ENCODE measurements around the gene ST3GAL3. TPM values are rescaled to one million over a fixed set of nuclear protein-coding genes. Genes with fewer than 3 reads are reported as not detected.
A peak's percentile ranks its signal among the peaks of the same experiment; 100 is the strongest.

ST3GAL3 gene
- total RNA-seq, 2 donors from 2014 or later, result 26.3 to 36.0 TPM

- H3K4me3 ChIP-seq, result peak overlapping the region; percentile 89
- DNase-seq (ENCODE audit: low spot score) (no peak), ATAC-seq (ENCODE audit: insufficient number of reproducible peaks, low FRiP score, low read depth) (no peak)
- peaks cover 7% of the 10 kb centered on the region for H3K36me3 ChIP-seq
- no peak overlapping the region for H3K27ac ChIP-seq
- H3K9me3 ChIP-seq, result no peaks in the 10 kb centered on the region
- H3K4me1 ChIP-seq (ENCODE audit: control insufficient read depth in 1 of 2, low read depth in 2 of 2), result peaks cover 21 to 39% of the 10 kb centered on the region in 2 donors
- no peaks in the 10 kb centered on the region for H3K27me3 ChIP-seq (replicated peaks; ENCODE audit: insufficient read depth)
- TF ChIP-seq CTCF (IDR thresholded peaks at IDR 0.05), result no peak
Measured at GRCh38 chr1:43947874-43948437, 240.6 kb downstream of the ST3GAL3 start.

- no peak overlapping the region for H3K4me3 ChIP-seq
Measured at GRCh38 chr1:43949678-43950077, 242.3 kb downstream of the ST3GAL3 start.

GRCh38 chr1:43951021-43951985 lies 244.0 kb downstream of the ST3GAL3 start:
- ATAC-seq (ENCODE audit: insufficient number of reproducible peaks, low FRiP score, low read depth), result no peak
- H3K9me3 ChIP-seq, result no peaks in the 10 kb centered on the region
- no peak for TF ChIP-seq CTCF (IDR thresholded peaks at IDR 0.05)
- no peaks in the 10 kb centered on the region for H3K27me3 ChIP-seq (replicated peaks; ENCODE audit: insufficient read depth)
- H3K27ac ChIP-seq, result no peak overlapping the region
- peaks cover 16 to 19% of the 10 kb centered on the region in 2 donors for H3K4me1 ChIP-seq (ENCODE audit: control insufficient read depth in 1 of 2, low read depth in 2 of 2)
- no peak for DNase-seq (ENCODE audit: low spot score)
- H3K36me3 ChIP-seq, result peaks cover 7% of the 10 kb centered on the region
- H3K4me3 ChIP-seq, result no peak overlapping the region

More at GRCh38 chr1:43949678-43950077, 242.3 kb downstream of the ST3GAL3 start:
- DNase-seq (ENCODE audit: low spot score) (no peak), ATAC-seq (ENCODE audit: insufficient number of reproducible peaks, low FRiP score, low read depth) (no peak)
- H3K36me3 ChIP-seq, result peaks cover 7% of the 10 kb centered on the region
- H3K9me3 ChIP-seq, result no peaks in the 10 kb centered on the region
- no peak for TF ChIP-seq CTCF (IDR thresholded peaks at IDR 0.05)
- H3K4me1 ChIP-seq (ENCODE audit: control insufficient read depth in 1 of 2, low read depth in 2 of 2), result peaks cover 21 to 35% of the 10 kb centered on the region in 2 donors
- no peaks in the 10 kb centered on the region for H3K27me3 ChIP-seq (replicated peaks; ENCODE audit: insufficient read depth)
- no peak overlapping the region for H3K27ac ChIP-seq

GRCh38 chr1:43952731-43953346 lies 245.5 kb downstream of the ST3GAL3 start:
- no peak for TF ChIP-seq CTCF (IDR thresholded peaks at IDR 0.05)
- Histone ChIP-seq H3K9me3 (no peaks in the 10 kb centered on the region), H3K4me3 (no peak overlapping the region), H3K36me3 (peaks cover 11% of the 10 kb centered on the region), H3K27ac (no peak overlapping the region), H3K27me3 (replicated peaks; ENCODE audit: insufficient read depth) (no peaks in the 10 kb centered on the region), H3K4me1 (ENCODE audit: control insufficient read depth in 1 of 2, low read depth in 2 of 2) (peaks cover 8 to 13% of the 10 kb centered on the region in 2 donors)
- ATAC-seq (ENCODE audit: insufficient number of reproducible peaks, low FRiP score, low read depth), result no peak
- DNase-seq (ENCODE audit: low spot score), result no peak

GRCh38 chr1:43953361-43953760 lies 246.0 kb downstream of the ST3GAL3 start:
- ATAC-seq (ENCODE audit: insufficient number of reproducible peaks, low FRiP score, low read depth) (no peak), DNase-seq (ENCODE audit: low spot score) (no peak)
- Histone ChIP-seq H3K36me3 (peaks cover 16% of the 10 kb centered on the region), H3K9me3 (no peaks in the 10 kb centered on the region), H3K4me3 (no peak overlapping the region), H3K27me3 (replicated peaks; ENCODE audit: insufficient read depth) (no peaks in the 10 kb centered on the region), H3K27ac (no peak overlapping the region), H3K4me1 (ENCODE audit: control insufficient read depth in 1 of 2, low read depth in 2 of 2) (peaks cover 3 to 7% of the 10 kb centered on the region in 2 donors)
- TF ChIP-seq CTCF (IDR thresholded peaks at IDR 0.05), result no peak

Measured in thoracic aorta (tissue), 2 donors.